Psoas muscle (tissue), 8 donors: ENCODE data around the gene GPR75. TPM values are rescaled to one million over a fixed set of nuclear protein-coding genes. Genes with fewer than 3 reads are reported as not detected.

Experiments
- ATAC-seq, 4 donors: fragments of 200-7000 bp; cut with Tn5 transposase; one replicate each; pipeline ENCODE4 v1.9.1; 2020; ENCODE audit warnings: moderate library complexity in 3 of 4, mild to moderate bottlenecking in 2 of 4
- DNase-seq, 2 donors: peaks; one replicate each; pipeline ENCODE4 v3.0.0-alpha.2; 2020
- H3K27ac ChIP-seq: fragments of 200-600 bp; one replicate; pipeline ENCODE4 v1.8.0; 2022
- H3K27me3 ChIP-seq, 3 donors: fragments of 200-600 bp in 1 of 3; one replicate each; pipeline versions ENCODE4 v1.6.1 to v1.8.0; 2013 to 2022; ENCODE audit warnings: low read length in 2 of 3, mild to moderate bottlenecking in 2 of 3, moderate library complexity in 1 of 3; ENCODE audit not compliant: insufficient read depth in 3 of 3
- H3K36me3 ChIP-seq, 2 donors: fragments of 200-600 bp in 1 of 2; one replicate each; pipeline versions ENCODE4 v1.6.1 to v1.8.0; 2013 to 2022; ENCODE audit warnings: low read depth in 1 of 2, mild to moderate bottlenecking in 1 of 2, moderate library complexity in 1 of 2; ENCODE audit not compliant: insufficient read depth in 1 of 2
- H3K4me1 ChIP-seq: fragments of 200-600 bp; one replicate; pipeline ENCODE4 v1.8.0; 2022
- H3K4me3 ChIP-seq: fragments of 200-600 bp; one replicate; pipeline ENCODE4 v1.8.0; 2022; ENCODE audit warnings: mild to moderate bottlenecking
- H3K9me3 ChIP-seq: fragments of 200-600 bp; one replicate; pipeline ENCODE4 v1.8.0; 2022
- WGBS, 3 donors: extraction: QIAGEN DNeasy Blood & Tissue Kit; methylation state at CpG; one replicate each; pipeline versions ENCODE4 v1.1.6 to v1.1.7; 2013; 5-methylcytosine and 5-hydroxymethylcytosine counted together
- intact Hi-C, 2 donors: fragments of 100-400 bp; cut with DNase I; formaldehyde crosslinking; loops; one replicate each; pipeline versions ENCODE4 v1.11.0 to v1.14.2; 2022
- polyA plus RNA-seq, 3 donors: library from polyadenylated mRNA; stranded (reverse); fragments of 200-250 nt; gene quantifications; one replicate each; pipeline ENCODE4 v1.2.3, GENCODE V29; 2013
- total RNA-seq, 4 donors: library from RNA; stranded (reverse); fragmentation: NEBNext Ultra II Directional in 2 of 4; extraction: Animal tissue kit (Norgen Biotek cat#: 25700) in 2 of 4; gene quantifications; one replicate each; pipeline versions ENCODE4 v1.2.1 to v1.2.4, GENCODE V29; 2021 to 2023
- TF ChIP-seq, protein P1 (sequence below): fragments of 200-600 bp; IDR thresholded peaks from one replicate; pipeline ENCODE4 v1.8.0; 2022; ENCODE audit warnings: antibody characterized with exemption
- donor health status: healthy with polysubstance abuse.
- donor health status: DM: no; HTN: no; CAD: no; lungs with moderate emphysema.
- donor health status: Bipolar disorder and iron deficiency.
- donor health status: healthy.
- donor health status: DM: yes; HTN: yes; CAD: no.
- donor health status: DM: no; HTN: no; CAD: no.
- donor health status: DM: no; HTN: no; CAD: no.
- donor health status: DM: yes; HTN: yes; CAD: no.

Gene GPR75
- total and polyA plus RNA-seq, 7 donors: 0.29 to 1.9 (median 0.79) TPM

DNA sequence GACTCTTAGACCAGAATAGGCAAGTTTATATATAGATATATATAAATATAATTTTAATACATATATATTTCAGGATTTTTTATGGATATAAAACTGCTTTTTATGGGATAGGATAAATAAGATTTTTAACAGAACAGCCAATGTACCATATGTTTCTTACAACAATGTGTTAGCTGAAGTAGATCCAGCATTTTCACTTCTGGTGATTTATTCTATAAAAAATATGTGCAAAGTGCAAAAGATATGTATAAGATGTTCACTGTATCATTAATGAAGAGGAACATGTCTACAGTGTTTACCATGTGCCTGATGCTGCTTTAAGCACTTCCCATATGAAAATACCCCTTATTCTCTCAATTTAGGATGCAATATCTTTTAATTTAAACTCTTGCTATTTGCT is 22.2 kb upstream of the GPR75 start:
- peaks cover 6 to 98% of the 10 kb centered on the region in 2 donors for H3K36me3 ChIP-seq
- ATAC-seq (no peak), DNase-seq (no peak)
- no peak overlapping the region for H3K4me3 ChIP-seq
- H3K9me3 ChIP-seq: no peaks in the 10 kb centered on the region
- H3K4me1 ChIP-seq: peaks cover 5% of the 10 kb centered on the region
- TF ChIP-seq, protein P1, sequence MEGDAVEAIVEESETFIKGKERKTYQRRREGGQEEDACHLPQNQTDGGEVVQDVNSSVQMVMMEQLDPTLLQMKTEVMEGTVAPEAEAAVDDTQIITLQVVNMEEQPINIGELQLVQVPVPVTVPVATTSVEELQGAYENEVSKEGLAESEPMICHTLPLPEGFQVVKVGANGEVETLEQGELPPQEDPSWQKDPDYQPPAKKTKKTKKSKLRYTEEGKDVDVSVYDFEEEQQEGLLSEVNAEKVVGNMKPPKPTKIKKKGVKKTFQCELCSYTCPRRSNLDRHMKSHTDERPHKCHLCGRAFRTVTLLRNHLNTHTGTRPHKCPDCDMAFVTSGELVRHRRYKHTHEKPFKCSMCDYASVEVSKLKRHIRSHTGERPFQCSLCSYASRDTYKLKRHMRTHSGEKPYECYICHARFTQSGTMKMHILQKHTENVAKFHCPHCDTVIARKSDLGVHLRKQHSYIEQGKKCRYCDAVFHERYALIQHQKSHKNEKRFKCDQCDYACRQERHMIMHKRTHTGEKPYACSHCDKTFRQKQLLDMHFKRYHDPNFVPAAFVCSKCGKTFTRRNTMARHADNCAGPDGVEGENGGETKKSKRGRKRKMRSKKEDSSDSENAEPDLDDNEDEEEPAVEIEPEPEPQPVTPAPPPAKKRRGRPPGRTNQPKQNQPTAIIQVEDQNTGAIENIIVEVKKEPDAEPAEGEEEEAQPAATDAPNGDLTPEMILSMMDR: no peak
- no peaks in the 10 kb centered on the region for H3K27me3 ChIP-seq
- intact Hi-C loops: no loop called here
- peak overlapping the region; percentile 19 for H3K27ac ChIP-seq

GRCh38 chr2:53881360-53881759 is 21.6 kb upstream of the GPR75 start:
- Histone ChIP-seq H3K27ac (peak overlapping the region; percentile 19), H3K36me3 (peaks cover 3 to 98% of the 10 kb centered on the region in 2 donors), H3K4me3 (no peak overlapping the region), H3K9me3 (no peaks in the 10 kb centered on the region), H3K4me1 (peaks cover 5% of the 10 kb centered on the region), H3K27me3 (no peaks in the 10 kb centered on the region)
- intact Hi-C loops: no loop called here
- WGBS, 3 donors: 51 to 57% (median 52%) methylated on average over 2 of the region's 2 CpGs
- TF ChIP-seq, protein P1: no peak
- peak; percentile 64 to 66 (median 65) for ATAC-seq
- DNase-seq: no peak

GRCh38 chr2:53880756-53881155 is 21.0 kb upstream of the GPR75 start:
- peaks cover 0 to 98% of the 10 kb centered on the region in 2 donors for H3K36me3 ChIP-seq
- DNase-seq: no peak
- intact Hi-C loops: no loop called here
- TF ChIP-seq, protein P1: no peak
- no peaks in the 10 kb centered on the region for H3K27me3 ChIP-seq
- no peak overlapping the region for H3K4me3 ChIP-seq
- WGBS, 3 donors: 80 to 94% (median 88%) methylated on average over 3 of the region's 3 CpGs
- peak in 3 of 4 donors; percentile 26 to 33 (median 28) for ATAC-seq
- peak overlapping the region; percentile 19 for H3K27ac ChIP-seq
- H3K4me1 ChIP-seq: peaks cover 5% of the 10 kb centered on the region
- no peaks in the 10 kb centered on the region for H3K9me3 ChIP-seq

DNA sequence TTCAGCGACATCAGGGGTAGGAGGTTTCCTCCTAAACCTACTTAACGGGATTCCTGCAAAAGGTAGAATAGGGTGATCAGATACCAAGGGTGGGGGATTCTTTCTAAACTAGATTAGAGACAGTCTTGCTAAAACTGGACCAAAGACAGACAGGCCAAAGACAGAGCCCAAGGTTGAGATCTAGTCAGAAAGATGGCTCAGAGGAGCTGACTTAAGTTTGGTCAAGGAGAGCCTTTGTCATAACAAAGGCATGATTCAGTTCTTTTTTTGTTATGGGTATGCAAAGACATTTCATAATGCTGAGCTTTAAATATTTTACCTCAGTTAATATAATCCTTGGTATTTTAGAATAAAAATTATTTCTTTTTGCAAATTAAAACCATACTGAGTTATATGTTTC is 17.8 kb upstream of the GPR75 start:
- DNase-seq (no peak), ATAC-seq (peak in 2 of 4 donors; percentile 44 to 46)
- no peaks in the 10 kb centered on the region for H3K27me3 ChIP-seq
- H3K36me3 ChIP-seq: peaks cover 0 to 95% of the 10 kb centered on the region in 2 donors
- WGBS, 3 donors: 96 to 100% (median 98%) methylated on average over 2 of the region's 2 CpGs
- TF ChIP-seq, protein P1: no peak
- no peak overlapping the region for H3K27ac ChIP-seq
- H3K9me3 ChIP-seq: no peaks in the 10 kb centered on the region
- no peak overlapping the region for H3K4me3 ChIP-seq
- H3K4me1 ChIP-seq: peaks cover 5% of the 10 kb centered on the region
- intact Hi-C loops: no loop called here

- intact Hi-C loops: no loop called here
- DNase-seq (no peak), ATAC-seq (no peak)
- H3K36me3 ChIP-seq: peaks cover 0 to 95% of the 10 kb centered on the region in 2 donors
- TF ChIP-seq, protein P1: no peak
- peaks cover 5% of the 10 kb centered on the region for H3K4me1 ChIP-seq
- no peaks in the 10 kb centered on the region for H3K9me3 ChIP-seq
- WGBS, 3 donors: 33 to 54% (median 39%) methylated on average over 1 of the region's 1 CpG
- H3K27me3 ChIP-seq: no peaks in the 10 kb centered on the region
- no peak overlapping the region for H3K4me3 ChIP-seq
- H3K27ac ChIP-seq: no peak overlapping the region
Measured at GRCh38 chr2:53877112-53877511, 17.3 kb upstream of the GPR75 start.
